ENCODE measurements around the gene BCL7B. TPM values are rescaled to one million over a fixed set of nuclear protein-coding genes. Genes with fewer than 3 reads are reported as not detected.
"Not testable (repeated sequence)": the region's sequence is repeated elsewhere in the genome, so short reads cannot be mapped to it uniquely, and the experiment has no call there.

BCL7B gene
- total RNA-seq, 2 experiments from 2014 or later = 42.9 to 50.6 TPM

DNA sequence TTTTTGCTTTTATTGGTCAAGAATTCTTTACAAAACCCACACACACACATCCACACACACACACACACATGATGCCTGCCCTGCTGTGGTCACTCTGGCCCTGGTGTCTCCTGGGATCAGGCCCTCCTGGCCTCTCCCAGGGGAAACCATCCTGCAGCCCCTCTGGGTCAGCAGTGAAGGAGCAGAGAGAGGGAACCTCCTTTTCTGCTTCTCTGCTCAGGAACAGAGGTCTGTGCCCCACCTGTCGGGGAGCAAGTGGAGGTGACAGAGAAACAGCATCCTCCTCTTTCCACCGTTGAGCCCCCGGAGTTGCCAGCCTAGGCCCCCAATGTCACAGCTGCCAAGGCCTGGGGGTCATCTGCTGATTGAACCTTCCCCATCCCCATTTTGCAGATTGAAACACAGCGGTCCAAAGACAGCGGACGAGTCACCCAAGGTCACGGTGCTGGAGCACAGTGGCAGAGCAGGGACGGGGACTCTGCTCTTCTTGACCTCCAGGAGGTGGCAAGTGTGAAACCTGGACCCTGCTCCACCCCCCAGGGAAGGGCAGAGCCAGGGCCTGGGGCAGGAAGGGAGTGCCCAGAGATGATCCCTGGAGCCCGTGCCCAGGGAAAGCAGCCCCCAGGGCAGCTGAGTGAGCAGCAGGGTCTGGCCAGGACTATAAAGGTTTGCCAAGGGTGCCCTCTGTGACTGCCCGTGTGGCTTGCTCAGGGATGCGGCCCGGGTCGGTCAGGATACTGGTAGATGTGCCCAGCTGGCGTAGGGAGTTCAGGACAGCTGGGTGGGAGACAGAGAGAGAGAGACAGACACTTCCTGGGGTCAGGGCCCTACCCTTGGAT, 35.9 kb upstream of the BCL7B start:
- no peak for TF ChIP-seq CTCF (IDR thresholded peaks at IDR 0.05)
- Mint-ChIP-seq H3K27me3 (peaks cover 8% of the 10 kb centered on the region), H3K4me1 (ENCODE audit: low read depth) (no peaks in the 10 kb centered on the region), H3K9me3 (no peaks in the 10 kb centered on the region), H3K4me3 (no peak overlapping the region), H3K27ac (no peak overlapping the region), H3K36me3 (ENCODE audit: low read depth) (no peaks in the 10 kb centered on the region)
- CTCF ChIA-PET = interaction anchor here (3.5 kb wide), 1 partner anchor 13 kb away, joined by 15 read pairs; no protein-coding TSS in a partner anchor
- POLR2A ChIA-PET = interaction anchor here (1.0 kb wide), 1 partner anchor 600 kb away, joined by 3 read pairs; no protein-coding TSS in a partner anchor
- ATAC-seq (no peak), DNase-seq (no peak)
- intact Hi-C loops (cut with micrococcal nuclease) = no loop called here

GRCh38 chr7:73586911-73587310, 29.4 kb upstream of the BCL7B start:
- no peak overlapping the region for H3K27ac Mint-ChIP-seq
- DNase-seq (no peak), ATAC-seq (no peak)
- TF ChIP-seq CTCF (IDR thresholded peaks at IDR 0.05) = no peak
- no peaks in the 10 kb centered on the region for H3K27me3 Mint-ChIP-seq
- ChIA-PET POLR2A (interaction anchor here (1.0 to 1.6 kb wide), 4 partner anchors 9 to 65 kb away, joined by 3 to 5 read pairs (median 4); partner anchors contain the start of gene BAZ1B), CTCF (interaction anchor here (1.5 to 2.0 kb wide), 2 partner anchors 20 to 147 kb away, joined by 4 to 14 read pairs; no protein-coding TSS in a partner anchor)
- intact Hi-C loops (cut with micrococcal nuclease) = no loop called here
- H3K4me1 Mint-ChIP-seq (ENCODE audit: low read depth) = peaks cover 6% of the 10 kb centered on the region
- no peak overlapping the region for H3K4me3 Mint-ChIP-seq
- H3K9me3 Mint-ChIP-seq = no peaks in the 10 kb centered on the region
- H3K36me3 Mint-ChIP-seq (ENCODE audit: low read depth) = no peaks in the 10 kb centered on the region

- peaks cover 9% of the 10 kb centered on the region for H3K4me1 Mint-ChIP-seq (ENCODE audit: low read depth)
- H3K36me3 Mint-ChIP-seq (ENCODE audit: low read depth) = no peaks in the 10 kb centered on the region
- H3K27me3 Mint-ChIP-seq = no peaks in the 10 kb centered on the region
- TF ChIP-seq CTCF (IDR thresholded peaks at IDR 0.05) = no peak
- H3K4me3 Mint-ChIP-seq = no peak overlapping the region
- DNase-seq (no peak), ATAC-seq (no peak)
- POLR2A ChIA-PET = interaction anchor here (0.9 kb wide), 1 partner anchor 116 kb away, joined by 3 read pairs; no protein-coding TSS in a partner anchor
- H3K9me3 Mint-ChIP-seq = no peaks in the 10 kb centered on the region
- CTCF ChIA-PET = interaction anchor here (0.6 to 1.9 kb wide), 3 partner anchors 21 to 140 kb away, joined by 4 to 8 read pairs (median 5); no protein-coding TSS in a partner anchor
- no peak overlapping the region for H3K27ac Mint-ChIP-seq
- intact Hi-C loops (cut with micrococcal nuclease) = no loop called here
Observed at GRCh38 chr7:73585196-73585595, 27.7 kb upstream of the BCL7B start.

DNA sequence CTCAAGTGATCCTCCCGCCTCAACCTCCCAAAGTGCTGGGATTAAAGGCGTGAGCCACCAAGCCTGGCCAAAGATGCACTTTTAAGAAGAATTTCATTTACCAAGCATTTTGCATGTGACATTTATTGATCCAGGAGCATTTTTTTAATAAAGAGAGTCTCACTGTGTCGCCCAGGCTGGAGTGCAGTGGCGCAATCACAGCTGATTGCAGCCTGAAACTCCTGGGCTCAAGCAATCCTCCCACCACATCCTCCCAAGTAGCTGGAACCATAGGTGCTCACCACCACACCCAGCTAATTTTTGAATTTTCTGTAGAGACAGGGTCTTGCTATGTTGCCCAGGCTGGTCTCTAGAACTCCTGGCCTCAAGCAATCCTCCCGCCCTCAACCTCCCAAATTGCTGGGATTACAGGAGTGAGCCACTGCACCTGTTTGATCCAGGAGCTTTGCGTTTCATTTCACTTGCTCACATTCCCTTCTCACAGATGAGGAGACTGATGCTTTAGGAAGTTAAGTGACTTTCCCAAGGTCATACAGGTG, 25.2 kb upstream of the BCL7B start:
- Mint-ChIP-seq H3K9me3 (no peaks in the 10 kb centered on the region), H3K27me3 (no peaks in the 10 kb centered on the region), H3K4me1 (ENCODE audit: low read depth) (peaks cover 13% of the 10 kb centered on the region), H3K27ac (no peak overlapping the region), H3K36me3 (ENCODE audit: low read depth) (peaks cover 4% of the 10 kb centered on the region), H3K4me3 (no peak overlapping the region)
- TF ChIP-seq CTCF (IDR thresholded peaks at IDR 0.05) = no peak
- DNase-seq (no peak), ATAC-seq (no peak)
- CTCF ChIA-PET = interaction anchor here (1.4 to 1.5 kb wide), 3 partner anchors 17 to 152 kb away, joined by 3 to 6 read pairs (median 3); no protein-coding TSS in a partner anchor
- intact Hi-C loops (cut with micrococcal nuclease) = no loop called here
- POLR2A ChIA-PET = interaction anchor here (0.5 to 1.3 kb wide), 2 partner anchors 61 to 67 kb away, joined by 3 to 4 read pairs; partner anchors contain the start of gene BAZ1B

- H3K36me3 Mint-ChIP-seq (ENCODE audit: low read depth); H3K27me3 Mint-ChIP-seq; POLR2A ChIA-PET; H3K4me3 Mint-ChIP-seq; H3K27ac Mint-ChIP-seq; ATAC-seq; DNase-seq; H3K9me3 Mint-ChIP-seq; intact Hi-C loops (cut with micrococcal nuclease): not testable (repeated sequence)
- CTCF ChIA-PET = interaction anchor here (1.4 kb wide), 1 partner anchor 154 kb away, joined by 4 read pairs; no protein-coding TSS in a partner anchor
- H3K4me1 Mint-ChIP-seq (ENCODE audit: low read depth) = peaks cover 21% of the 10 kb centered on the region
Observed at GRCh38 chr7:73581006-73581405, 23.5 kb upstream of the BCL7B start.

Data from activated CD8-positive, alpha-beta T cell treated with anti-CD3 and anti-CD28 coated beads for 36 hours (primary cell).